Measurements from ENCODE around the gene TTC33.

DNA sequence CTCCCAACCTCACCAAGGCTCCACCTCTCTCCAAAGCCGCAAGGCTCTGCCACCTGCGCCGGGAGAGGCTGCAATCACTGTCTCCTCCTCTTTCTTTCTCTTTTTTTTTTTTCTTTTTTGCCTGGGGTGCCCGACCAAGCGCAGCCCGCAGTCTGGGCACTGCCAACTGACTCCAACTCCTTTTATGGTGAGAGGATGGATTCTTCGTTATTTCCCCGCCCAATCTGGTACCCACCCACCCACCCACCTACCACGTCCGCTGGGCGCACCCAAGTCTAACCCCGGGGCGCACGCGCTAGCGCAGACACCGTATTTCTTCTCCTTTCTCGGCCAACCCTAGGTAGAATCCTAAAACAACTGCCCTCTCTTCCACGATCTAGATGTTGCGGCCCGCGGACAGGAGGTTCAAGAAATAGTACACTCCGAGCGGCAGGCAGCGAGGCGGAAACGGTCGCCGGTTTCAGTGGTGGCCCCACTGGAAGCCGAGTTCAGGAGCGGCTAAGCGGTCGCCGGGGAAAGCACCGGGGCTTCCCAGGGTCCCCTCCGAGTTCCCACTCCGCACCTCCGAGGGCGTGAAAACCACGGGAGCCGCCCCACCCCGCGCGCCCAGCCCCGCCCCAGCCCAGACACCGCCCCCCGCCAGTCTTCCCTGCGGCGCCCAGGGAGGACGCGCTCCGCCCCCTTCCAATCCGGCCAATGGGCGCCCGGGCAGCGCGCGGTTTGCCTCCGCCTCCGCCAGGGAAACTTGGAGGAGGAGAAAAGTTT is 76.4 kb downstream of the TTC33 start:
- TF ChIP-seq, protein P1, sequence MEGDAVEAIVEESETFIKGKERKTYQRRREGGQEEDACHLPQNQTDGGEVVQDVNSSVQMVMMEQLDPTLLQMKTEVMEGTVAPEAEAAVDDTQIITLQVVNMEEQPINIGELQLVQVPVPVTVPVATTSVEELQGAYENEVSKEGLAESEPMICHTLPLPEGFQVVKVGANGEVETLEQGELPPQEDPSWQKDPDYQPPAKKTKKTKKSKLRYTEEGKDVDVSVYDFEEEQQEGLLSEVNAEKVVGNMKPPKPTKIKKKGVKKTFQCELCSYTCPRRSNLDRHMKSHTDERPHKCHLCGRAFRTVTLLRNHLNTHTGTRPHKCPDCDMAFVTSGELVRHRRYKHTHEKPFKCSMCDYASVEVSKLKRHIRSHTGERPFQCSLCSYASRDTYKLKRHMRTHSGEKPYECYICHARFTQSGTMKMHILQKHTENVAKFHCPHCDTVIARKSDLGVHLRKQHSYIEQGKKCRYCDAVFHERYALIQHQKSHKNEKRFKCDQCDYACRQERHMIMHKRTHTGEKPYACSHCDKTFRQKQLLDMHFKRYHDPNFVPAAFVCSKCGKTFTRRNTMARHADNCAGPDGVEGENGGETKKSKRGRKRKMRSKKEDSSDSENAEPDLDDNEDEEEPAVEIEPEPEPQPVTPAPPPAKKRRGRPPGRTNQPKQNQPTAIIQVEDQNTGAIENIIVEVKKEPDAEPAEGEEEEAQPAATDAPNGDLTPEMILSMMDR (IDR thresholded peaks at IDR 0.05; ENCODE audit: insufficient read depth, low read length, poor library complexity, severe bottlenecking), result no peak
- TF ChIP-seq EZH2phosphoT487 (conservative IDR thresholded peaks at IDR 0.05; ENCODE audit: low read length), result no peak

All from SU-DHL-6 (cell line).